Renal cortical epithelial cell (primary cell): ENCODE measurements around the gene NOL3. TPM values are rescaled to one million over a fixed set of nuclear protein-coding genes. Genes with fewer than 3 reads are reported as not detected.
"Not testable (repeated sequence)": the region's sequence is repeated elsewhere in the genome, so short reads cannot be mapped to it uniquely, and the experiment has no call there.

ENCODE experiments used
- DNase-seq: peaks from one replicate; pipeline ENCODE4 v3.0.0-alpha.2; 2011; ENCODE audit warnings: low read depth
- total RNA-seq: library from RNA; depleted of rRNA; stranded (reverse); fragments of >200 nt; gene quantifications from 2 replicates; pipeline ENCODE4 v1.2.3, GENCODE V29; 2014

NOL3 gene
- total RNA-seq, result 26.2 and 27.1 TPM in 2 replicates

GRCh38 chr16:67170168-67170948, at the start of gene NOL3:
NOL3 (plus strand) TSS chr16:67170538.
- DNase-seq, result peak; percentile 69

- DNase-seq, result not testable (repeated sequence)
Measured at GRCh38 chr16:67122799-67123198, 47.5 kb upstream of the NOL3 start.

- no peak for DNase-seq
Measured at GRCh38 chr16:67128417-67128816, 41.9 kb upstream of the NOL3 start.

GRCh38 chr16:67128887-67129286, 41.5 kb upstream of the NOL3 start:
- no peak for DNase-seq

GRCh38 chr16:67129422-67129821, 40.9 kb upstream of the NOL3 start:
- DNase-seq, result no peak

GRCh38 chr16:67137605-67138004, 32.7 kb upstream of the NOL3 start:
- peak; percentile 50 for DNase-seq

- DNase-seq, result no peak
Measured at GRCh38 chr16:67141391-67141790, 28.9 kb upstream of the NOL3 start.

- no peak for DNase-seq
Measured at GRCh38 chr16:67142342-67142741, 28.0 kb upstream of the NOL3 start.

GRCh38 chr16:67144943-67145342, 25.4 kb upstream of the NOL3 start:
- DNase-seq, result no peak

GRCh38 chr16:67145746-67146145, 24.6 kb upstream of the NOL3 start:
- no peak for DNase-seq

- no peak for DNase-seq
Measured at GRCh38 chr16:67146523-67147357, 23.6 kb upstream of the NOL3 start.

- no peak for DNase-seq
Measured at GRCh38 chr16:67147437-67148140, 22.7 kb upstream of the NOL3 start.

- no peak for DNase-seq
Measured at GRCh38 chr16:67148221-67148620, 22.1 kb upstream of the NOL3 start.

- DNase-seq, result no peak
Measured at GRCh38 chr16:67148656-67149275, 21.6 kb upstream of the NOL3 start.

- DNase-seq, result no peak
Measured at GRCh38 chr16:67149276-67150046, 20.9 kb upstream of the NOL3 start.

- no peak for DNase-seq
Measured at GRCh38 chr16:67150047-67150832, 20.1 kb upstream of the NOL3 start.

GRCh38 chr16:67150833-67151396, 19.4 kb upstream of the NOL3 start, which contains the start of gene B3GNT9:
B3GNT9 (minus strand) TSS chr16:67150998; CDS start chr16:67150485, 513 bp downstream.
- DNase-seq, result no peak

- DNase-seq, result no peak
Measured at GRCh38 chr16:67151431-67152097, 18.8 kb upstream of the NOL3 start.

GRCh38 chr16:67154578-67155294, 15.6 kb upstream of the NOL3 start:
- DNase-seq, result no peak
